Measurements from ENCODE around the gene MAP7.
A peak's percentile ranks its signal among the peaks of the same experiment; 100 is the strongest.
"Not testable (repeated sequence)": the region's sequence is repeated elsewhere in the genome, so short reads cannot be mapped to it uniquely, and the experiment has no call there.

Gene MAP7

DNA sequence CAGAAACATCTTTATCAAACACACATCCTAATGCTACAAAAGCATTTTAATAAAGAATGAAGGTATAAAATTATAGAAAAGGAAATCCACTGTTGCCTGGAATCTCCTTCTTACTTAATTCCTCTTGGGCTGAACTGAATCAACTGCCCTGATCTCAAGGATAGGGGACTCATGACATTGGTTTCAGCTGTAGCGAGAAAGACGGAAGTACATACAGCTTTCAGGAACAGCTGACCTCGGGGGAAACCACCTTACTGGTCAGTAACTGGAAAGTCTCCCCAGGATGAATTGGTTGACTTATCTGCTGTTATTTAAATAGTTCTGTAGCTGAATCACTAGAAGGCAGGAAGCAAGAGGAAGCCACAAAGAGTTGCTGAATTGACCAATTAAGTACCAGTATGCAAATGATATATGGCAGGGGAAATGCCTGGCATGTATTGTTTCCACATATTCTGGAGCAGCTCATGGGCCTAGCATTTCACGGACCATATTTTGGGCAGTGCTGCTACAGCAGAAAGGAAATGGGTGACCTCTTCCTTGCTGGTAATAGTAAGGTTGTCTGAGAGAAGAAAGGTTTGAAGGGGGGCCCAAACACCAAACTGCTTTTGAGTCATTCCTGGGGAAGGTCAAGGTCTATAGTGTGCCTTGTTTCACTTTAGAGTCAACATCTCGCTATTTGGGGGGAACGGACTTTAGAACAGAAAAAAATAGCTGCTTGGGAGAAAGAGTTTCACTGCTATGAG, 43.7 kb upstream of the MAP7 start:
- TF ChIP-seq, protein P1, sequence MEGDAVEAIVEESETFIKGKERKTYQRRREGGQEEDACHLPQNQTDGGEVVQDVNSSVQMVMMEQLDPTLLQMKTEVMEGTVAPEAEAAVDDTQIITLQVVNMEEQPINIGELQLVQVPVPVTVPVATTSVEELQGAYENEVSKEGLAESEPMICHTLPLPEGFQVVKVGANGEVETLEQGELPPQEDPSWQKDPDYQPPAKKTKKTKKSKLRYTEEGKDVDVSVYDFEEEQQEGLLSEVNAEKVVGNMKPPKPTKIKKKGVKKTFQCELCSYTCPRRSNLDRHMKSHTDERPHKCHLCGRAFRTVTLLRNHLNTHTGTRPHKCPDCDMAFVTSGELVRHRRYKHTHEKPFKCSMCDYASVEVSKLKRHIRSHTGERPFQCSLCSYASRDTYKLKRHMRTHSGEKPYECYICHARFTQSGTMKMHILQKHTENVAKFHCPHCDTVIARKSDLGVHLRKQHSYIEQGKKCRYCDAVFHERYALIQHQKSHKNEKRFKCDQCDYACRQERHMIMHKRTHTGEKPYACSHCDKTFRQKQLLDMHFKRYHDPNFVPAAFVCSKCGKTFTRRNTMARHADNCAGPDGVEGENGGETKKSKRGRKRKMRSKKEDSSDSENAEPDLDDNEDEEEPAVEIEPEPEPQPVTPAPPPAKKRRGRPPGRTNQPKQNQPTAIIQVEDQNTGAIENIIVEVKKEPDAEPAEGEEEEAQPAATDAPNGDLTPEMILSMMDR (IDR thresholded peaks at IDR 0.05; ENCODE audit: low read depth, low read length): no peak
- no peak for TF ChIP-seq EZH2phosphoT487 (IDR thresholded peaks at IDR 0.05; ENCODE audit: low read depth)
- H3K27ac ChIP-seq (ENCODE audit: low read length): peak overlapping the region; percentile 37; the same call in 1 of the 2 replicates
- no peak overlapping the region for H2AFZ ChIP-seq (ENCODE audit: low read depth, low read length)
- H4K20me1 ChIP-seq (ENCODE audit: insufficient read depth, low read length): no peaks in the 10 kb centered on the region
- no peaks in the 10 kb centered on the region for H3K9me3 ChIP-seq (ENCODE audit: insufficient read depth, low read length)
- H3K27me3 ChIP-seq (ENCODE audit: low read depth, low read length): peaks cover 4% of the 10 kb centered on the region; the same call in 1 of the 2 replicates
- peak overlapping the region; percentile 58 for H3K4me3 ChIP-seq (ENCODE audit: low read length)
- H3K36me3 ChIP-seq (replicated peaks; ENCODE audit: low read depth, low read length): peaks cover 10% of the 10 kb centered on the region
- H3K4me1 ChIP-seq (ENCODE audit: low read length): peaks cover 20% of the 10 kb centered on the region
- H3K79me2 ChIP-seq (ENCODE audit: low read length): no peaks in the 10 kb centered on the region
- no peak overlapping the region for H3K9ac ChIP-seq (ENCODE audit: low read length)
- peak overlapping the region; percentile 84 for H3K4me2 ChIP-seq (ENCODE audit: low read length)

DNA sequence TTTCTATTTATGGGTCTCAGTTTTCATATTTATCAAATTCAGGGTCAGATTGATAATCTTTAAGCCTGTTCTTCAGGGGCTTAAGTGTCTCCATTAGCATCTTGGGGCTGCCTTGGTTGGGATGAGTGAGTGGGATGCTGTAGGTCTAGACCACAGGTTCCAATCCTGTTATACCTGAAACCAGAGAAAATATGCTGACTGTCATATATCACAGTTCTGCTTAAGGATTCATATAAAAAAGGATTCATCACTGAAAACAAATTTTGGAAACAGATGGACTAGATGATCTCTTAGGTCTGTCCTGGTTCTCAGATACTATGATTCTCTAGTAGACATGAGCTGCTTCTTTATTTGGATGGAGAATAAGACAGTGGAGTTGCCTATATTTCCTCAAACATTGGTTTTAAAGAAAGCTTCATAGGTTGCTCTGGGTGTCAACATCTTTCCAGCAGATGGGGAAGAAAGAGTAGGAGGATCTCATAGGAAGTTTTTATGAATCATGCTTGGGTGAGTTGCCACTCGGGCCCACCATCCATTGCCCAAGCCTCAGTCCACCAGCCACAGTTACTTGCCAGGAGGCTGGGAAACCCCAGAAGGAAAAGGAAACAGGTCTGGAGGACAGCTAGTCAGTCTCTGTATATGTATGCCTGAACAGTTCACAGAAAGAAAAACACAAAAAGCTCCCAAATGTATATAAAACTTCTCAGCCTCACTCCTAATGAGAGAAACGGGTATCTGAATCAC, 42.9 kb upstream of the MAP7 start:
- TF ChIP-seq EZH2phosphoT487 (IDR thresholded peaks at IDR 0.05; ENCODE audit: low read depth): no peak
- TF ChIP-seq, protein P1 (IDR thresholded peaks at IDR 0.05; ENCODE audit: low read depth, low read length): no peak
- Histone ChIP-seq H4K20me1 (ENCODE audit: insufficient read depth, low read length) (no peaks in the 10 kb centered on the region), H3K27ac (ENCODE audit: low read length) (no peak overlapping the region), H3K4me3 (ENCODE audit: low read length) (no peak overlapping the region), H3K9ac (ENCODE audit: low read length) (no peak overlapping the region), H3K27me3 (ENCODE audit: low read depth, low read length) (peaks cover 4% of the 10 kb centered on the region; the same call in 1 of the 2 replicates), H3K4me2 (ENCODE audit: low read length) (peak overlapping the region; percentile 84; the same call in 1 of the 2 replicates), H3K36me3 (replicated peaks; ENCODE audit: low read depth, low read length) (peaks cover 10% of the 10 kb centered on the region), H2AFZ (ENCODE audit: low read depth, low read length) (no peak overlapping the region), H3K79me2 (ENCODE audit: low read length) (no peaks in the 10 kb centered on the region), H3K9me3 (ENCODE audit: insufficient read depth, low read length) (no peaks in the 10 kb centered on the region), H3K4me1 (ENCODE audit: low read length) (peaks cover 20% of the 10 kb centered on the region)

DNA sequence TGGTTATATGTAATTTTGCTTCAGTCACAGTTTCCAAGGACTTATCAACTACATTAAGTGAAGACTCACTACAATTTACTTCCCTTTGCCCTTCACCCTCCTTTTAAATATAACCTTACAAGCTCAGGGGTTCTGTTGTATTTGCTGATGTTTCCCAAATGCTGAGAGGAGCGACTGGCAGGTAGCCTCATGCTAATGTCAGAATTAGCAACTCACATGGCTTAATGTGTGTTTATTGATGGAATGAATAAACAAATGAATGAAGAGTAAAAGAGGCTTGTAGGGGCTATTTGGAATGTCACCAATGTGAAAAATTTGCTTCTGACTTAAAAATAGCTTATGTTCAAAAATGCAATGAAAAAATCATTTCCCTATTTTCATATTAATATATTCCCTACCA, 41.4 kb upstream of the MAP7 start:
- TF ChIP-seq, protein P1 (IDR thresholded peaks at IDR 0.05; ENCODE audit: low read depth, low read length): no peak
- no peak for TF ChIP-seq EZH2phosphoT487 (IDR thresholded peaks at IDR 0.05; ENCODE audit: low read depth)
- Histone ChIP-seq H4K20me1 (ENCODE audit: insufficient read depth, low read length) (no peaks in the 10 kb centered on the region), H3K79me2 (ENCODE audit: low read length) (no peaks in the 10 kb centered on the region), H3K27ac (ENCODE audit: low read length) (no peak overlapping the region), H3K9ac (ENCODE audit: low read length) (no peak overlapping the region), H3K27me3 (ENCODE audit: low read depth, low read length) (peaks cover 4% of the 10 kb centered on the region; the same call in 1 of the 2 replicates), H3K4me3 (ENCODE audit: low read length) (no peak overlapping the region), H3K4me2 (ENCODE audit: low read length) (no peak overlapping the region), H3K36me3 (replicated peaks; ENCODE audit: low read depth, low read length) (peaks cover 10% of the 10 kb centered on the region), H3K9me3 (ENCODE audit: insufficient read depth, low read length) (no peaks in the 10 kb centered on the region), H3K4me1 (ENCODE audit: low read length) (peaks cover 29% of the 10 kb centered on the region), H2AFZ (ENCODE audit: low read depth, low read length) (no peak overlapping the region)

DNA sequence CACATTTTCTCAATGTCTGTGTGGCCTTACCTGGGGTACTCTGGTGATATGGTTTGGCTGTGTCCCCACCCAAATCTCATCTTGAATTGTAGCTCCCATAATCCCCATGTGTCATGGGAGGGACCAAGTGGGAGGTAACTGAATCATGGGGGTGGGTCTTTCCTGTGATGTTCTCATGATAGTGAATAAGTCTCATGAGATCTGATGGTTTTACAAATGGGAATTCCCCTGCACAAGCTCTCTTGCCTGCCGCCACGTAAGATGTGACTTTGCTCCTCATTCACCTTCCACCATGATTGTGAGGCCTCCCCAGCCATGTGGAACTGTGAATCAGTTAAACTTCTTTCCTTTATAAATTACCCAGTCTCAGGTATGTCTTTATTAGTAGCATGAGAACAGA, 40.6 kb upstream of the MAP7 start:
- not testable (repeated sequence) for H3K4me2 ChIP-seq (ENCODE audit: low read length); H4K20me1 ChIP-seq (ENCODE audit: insufficient read depth, low read length); H3K27me3 ChIP-seq (ENCODE audit: low read depth, low read length); H3K36me3 ChIP-seq (replicated peaks; ENCODE audit: low read depth, low read length); H3K27ac ChIP-seq (ENCODE audit: low read length); H3K9me3 ChIP-seq (ENCODE audit: insufficient read depth, low read length); H2AFZ ChIP-seq (ENCODE audit: low read depth, low read length); H3K4me3 ChIP-seq (ENCODE audit: low read length); H3K9ac ChIP-seq (ENCODE audit: low read length); H3K79me2 ChIP-seq (ENCODE audit: low read length)
- H3K4me1 ChIP-seq (ENCODE audit: low read length): peaks cover 29% of the 10 kb centered on the region

Data from OCI-LY3 (cell line).